DOHH2 (cell line): ENCODE measurements around the gene FOXP4.

Experiments used
- H3F3A ChIP-seq: fragments of 200-600 bp; sonication (generic), shearing (Covaris generic); 2 replicates; pipeline ENCODE4 v1.6.0; 2016; ENCODE audit warnings: antibody characterized with exemption, mild to moderate bottlenecking; ENCODE audit not compliant: control insufficient read depth, insufficient read depth
- H3K27ac ChIP-seq: fragments of 200-600 bp; sonication (generic); 2 replicates; pipeline ENCODE4 v1.5.1; 2014; ENCODE audit warnings: low read depth, mild to moderate bottlenecking, low read length, moderate library complexity
- H3K27me3 ChIP-seq: fragments of 200-600 bp; sonication (generic); 2 replicates; pipeline ENCODE4 v1.6.1; 2014; ENCODE audit warnings: mild to moderate bottlenecking, low read length, mixed read lengths; ENCODE audit not compliant: control insufficient read depth
- H3K36me3 ChIP-seq: fragments of 200-600 bp; sonication (generic); 2 replicates; pipeline ENCODE4 v1.6.1; 2014; ENCODE audit warnings: mild to moderate bottlenecking, low read length, moderate library complexity, mixed read lengths; ENCODE audit not compliant: control insufficient read depth
- H3K4me1 ChIP-seq: fragments of 200-600 bp; sonication (generic); 2 replicates; pipeline ENCODE4 v1.6.1; 2014; ENCODE audit warnings: mild to moderate bottlenecking, low read length, mixed read lengths; ENCODE audit not compliant: control insufficient read depth
- H3K4me2 ChIP-seq: fragments of 200-600 bp; sonication (generic); 2 replicates; pipeline ENCODE4 v1.6.0; 2014; ENCODE audit warnings: mild to moderate bottlenecking, low read length, moderate library complexity
- H3K4me3 ChIP-seq: fragments of 200-600 bp; sonication (generic); 2 replicates; pipeline ENCODE4 v1.5.1; 2014; ENCODE audit warnings: mild to moderate bottlenecking, low read length, mixed read lengths
- H3K79me2 ChIP-seq: fragments of 200-600 bp; sonication (generic); 2 replicates; pipeline ENCODE4 v1.6.1; 2014; ENCODE audit warnings: mild to moderate bottlenecking, low read length, mixed read lengths; ENCODE audit not compliant: control insufficient read depth
- H3K9me2 ChIP-seq: fragments of 200-600 bp; sonication (generic); replicated peaks from 2 replicates; pipeline ENCODE4 v1.6.1; 2014; ENCODE audit warnings: mild to moderate bottlenecking, low read length, mixed read lengths; ENCODE audit not compliant: control insufficient read depth
- H3K9me3 ChIP-seq: fragments of 200-600 bp; sonication (generic); 2 replicates; pipeline ENCODE4 v1.6.1; 2014; ENCODE audit warnings: antibody characterized with exemption, low read length, mixed read lengths; ENCODE audit not compliant: control insufficient read depth, insufficient read depth
- H4K20me1 ChIP-seq: fragments of 200-600 bp; sonication (generic); 2 replicates; pipeline ENCODE4 v1.6.0; 2014; ENCODE audit warnings: low read depth, mild to moderate bottlenecking, antibody characterized with exemption, low read length, moderate library complexity; ENCODE audit not compliant: control insufficient read depth, insufficient read depth
- CTCF ChIP-seq: fragments of 200-600 bp; sonication (generic); IDR thresholded peaks from one replicate; pipeline ENCODE4 v1.5.1; 2014; ENCODE audit warnings: antibody characterized with exemption, mild to moderate bottlenecking, low read depth, low read length; ENCODE audit not compliant: poor library complexity, severe bottlenecking
- EZH2phosphoT487 ChIP-seq: fragments of 200-600 bp; sonication (generic); IDR thresholded peaks from 2 replicates; pipeline ENCODE4 v1.6.1; 2017; ENCODE audit warnings: borderline replicate concordance, mild to moderate bottlenecking, antibody characterized with exemption, low read length, moderate library complexity, mixed read lengths

The FOXP4 gene

GRCh38 chr6:41596096-41596685 is 50.0 kb downstream of the FOXP4 start:
- Histone ChIP-seq H3F3A (no peaks in the 10 kb centered on the region), H3K27me3 (no peaks in the 10 kb centered on the region), H3K79me2 (no peaks in the 10 kb centered on the region), H3K4me3 (no peak overlapping the region), H3K27ac (no peak overlapping the region), H4K20me1 (no peaks in the 10 kb centered on the region), H3K4me2 (no peak overlapping the region), H3K4me1 (no peaks in the 10 kb centered on the region), H3K36me3 (no peaks in the 10 kb centered on the region), H3K9me2 (no peaks in the 10 kb centered on the region), H3K9me3 (no peaks in the 10 kb centered on the region)
- TF ChIP-seq CTCF = no peak
- TF ChIP-seq EZH2phosphoT487 = no peak

DNA sequence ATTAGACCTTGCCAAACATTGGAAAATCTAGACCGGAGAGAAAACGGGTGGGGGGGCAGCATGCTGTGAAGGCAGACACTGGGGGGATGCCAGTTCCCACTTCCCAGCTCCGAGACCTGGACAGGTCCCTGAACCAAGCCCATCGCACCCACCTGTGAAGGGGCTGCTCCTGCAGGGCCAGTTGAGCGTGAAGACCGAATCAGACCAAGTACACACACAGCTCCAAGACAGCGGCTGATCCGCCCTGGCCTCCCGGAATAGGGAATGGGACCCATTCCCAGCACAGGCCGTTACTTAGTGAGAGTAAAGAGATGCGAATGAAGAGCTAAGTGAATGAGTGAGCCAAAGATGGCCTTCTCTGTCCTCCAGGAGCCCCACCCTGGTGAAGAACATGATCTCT is 50.6 kb downstream of the FOXP4 start:
- H3F3A ChIP-seq = no peaks in the 10 kb centered on the region
- no peaks in the 10 kb centered on the region for H3K36me3 ChIP-seq
- H3K27me3 ChIP-seq = no peaks in the 10 kb centered on the region
- H3K79me2 ChIP-seq = no peaks in the 10 kb centered on the region
- H3K27ac ChIP-seq = no peak overlapping the region
- H3K9me2 ChIP-seq = no peaks in the 10 kb centered on the region
- H3K4me3 ChIP-seq = no peak overlapping the region
- H4K20me1 ChIP-seq = no peaks in the 10 kb centered on the region
- TF ChIP-seq EZH2phosphoT487 (no peak), CTCF (no peak)
- H3K4me1 ChIP-seq = no peaks in the 10 kb centered on the region
- no peak overlapping the region for H3K4me2 ChIP-seq
- H3K9me3 ChIP-seq = no peaks in the 10 kb centered on the region

GRCh38 chr6:41597246-41598000 is 51.2 kb downstream of the FOXP4 start:
- H3K27ac ChIP-seq = no peak overlapping the region
- H4K20me1 ChIP-seq = no peaks in the 10 kb centered on the region
- no peaks in the 10 kb centered on the region for H3K36me3 ChIP-seq
- H3K9me3 ChIP-seq = no peaks in the 10 kb centered on the region
- no peak overlapping the region for H3K4me2 ChIP-seq
- peaks cover 2% of the 10 kb centered on the region for H3K4me1 ChIP-seq
- no peaks in the 10 kb centered on the region for H3K79me2 ChIP-seq
- H3K4me3 ChIP-seq = no peak overlapping the region
- TF ChIP-seq CTCF (no peak), EZH2phosphoT487 (no peak)
- no peaks in the 10 kb centered on the region for H3K9me2 ChIP-seq
- H3F3A ChIP-seq = no peaks in the 10 kb centered on the region
- H3K27me3 ChIP-seq = no peaks in the 10 kb centered on the region
